Measurements from ENCODE around the gene TVP23A.
"Not testable (repeated sequence)": the region's sequence is repeated elsewhere in the genome, so short reads cannot be mapped to it uniquely, and the experiment has no call there.

Gene TVP23A

DNA sequence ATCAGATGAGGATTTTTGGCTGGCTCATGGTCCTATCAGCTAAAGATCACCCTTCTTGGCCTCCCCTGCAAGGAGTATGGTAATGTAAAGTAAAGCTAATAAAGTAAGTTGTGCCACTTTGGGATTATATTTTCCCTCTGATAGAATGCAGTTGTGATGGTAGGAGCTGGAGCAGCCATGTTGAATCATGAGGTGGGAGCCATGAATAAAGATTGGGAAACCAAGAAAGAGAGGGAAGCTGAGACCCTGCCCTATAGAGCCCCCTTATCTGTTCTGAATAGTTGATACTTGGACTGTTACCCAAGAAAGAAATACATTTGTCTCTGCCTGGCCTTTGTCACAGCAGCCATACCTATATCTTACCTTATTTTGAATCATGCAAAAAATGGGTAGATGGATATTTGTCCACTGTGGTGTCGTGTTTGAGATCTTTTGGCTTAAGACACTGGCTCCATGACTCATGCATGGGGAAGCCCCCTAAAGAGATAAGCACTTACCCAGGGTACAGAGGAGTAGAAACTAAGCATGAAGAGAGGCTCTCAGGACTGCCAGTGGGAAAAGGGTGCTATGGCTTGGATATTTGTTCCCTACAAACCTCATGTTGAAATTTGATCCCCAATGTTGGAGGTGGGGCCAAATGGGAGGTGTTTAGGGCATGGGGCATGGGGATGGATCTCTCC is 17.7 kb upstream of the TVP23A start:
- FAIRE-seq (no peak), DNase-seq (ENCODE audit: low spot score) (no peak)

GRCh38 chr16:10835281-10835931 is 16.8 kb upstream of the TVP23A start:
- DNase-seq (ENCODE audit: low spot score) (no peak), FAIRE-seq (no peak)

DNA sequence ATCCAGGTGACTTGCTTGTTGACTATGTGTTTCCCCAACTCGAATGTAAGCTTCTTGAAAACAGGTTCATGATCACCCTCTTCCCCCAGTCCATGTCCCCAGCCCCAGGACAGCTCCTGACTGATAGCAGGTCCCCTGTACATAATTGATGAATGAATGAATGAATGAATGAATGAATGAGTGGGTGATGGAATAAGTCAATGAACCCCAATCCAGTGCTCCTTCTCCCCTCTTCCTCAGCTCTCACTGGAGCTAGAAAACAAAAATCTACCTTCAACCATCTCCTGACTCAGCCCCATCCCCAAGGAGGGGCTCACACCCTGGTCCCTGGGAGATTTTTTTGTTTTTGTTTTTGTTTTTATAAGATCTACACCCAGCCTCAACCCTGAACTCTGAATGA is 16.2 kb upstream of the TVP23A start:
- no peak for FAIRE-seq
- DNase-seq (ENCODE audit: low spot score) = no peak

DNA sequence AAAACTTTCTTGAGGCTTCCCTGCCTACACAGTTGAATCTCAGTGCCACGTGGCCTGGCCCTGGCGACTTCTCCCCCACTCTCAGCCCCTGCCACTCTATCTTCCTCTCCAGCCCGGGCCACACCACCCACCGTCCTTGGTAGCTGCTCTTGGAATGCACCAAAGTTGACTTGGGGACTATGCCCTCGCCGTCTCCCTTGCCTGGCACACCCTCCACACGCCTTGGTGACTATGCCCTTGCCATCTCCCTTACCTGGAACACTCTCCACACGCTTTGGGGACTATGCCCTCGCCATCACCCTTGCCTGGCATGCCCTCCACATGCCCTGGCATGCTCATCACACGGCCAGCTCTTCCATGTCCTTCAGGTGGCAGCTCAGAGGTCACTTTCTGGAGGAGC is 15.5 kb upstream of the TVP23A start:
- DNase-seq (ENCODE audit: low spot score) (no peak), FAIRE-seq (no peak)

- DNase-seq (ENCODE audit: low spot score) (no peak), FAIRE-seq (no peak)
Observed at GRCh38 chr16:10833271-10833670, 14.7 kb upstream of the TVP23A start.

- FAIRE-seq (no peak), DNase-seq (ENCODE audit: low spot score) (no peak)
Observed at GRCh38 chr16:10831894-10832886, 13.6 kb upstream of the TVP23A start.

GRCh38 chr16:10830240-10830639 is 11.6 kb upstream of the TVP23A start:
- not testable (repeated sequence) for DNase-seq (ENCODE audit: low spot score); FAIRE-seq

GRCh38 chr16:10829390-10830098 is 10.9 kb upstream of the TVP23A start:
- FAIRE-seq = not testable (repeated sequence)

GRCh38 chr16:10828851-10829366 is 10.3 kb upstream of the TVP23A start:
- peak; percentile 31 for DNase-seq (ENCODE audit: low spot score)
- no peak for FAIRE-seq

More at GRCh38 chr16:10829390-10830098, 10.9 kb upstream of the TVP23A start:
- DNase-seq (ENCODE audit: low spot score) = not testable (repeated sequence)

DNA sequence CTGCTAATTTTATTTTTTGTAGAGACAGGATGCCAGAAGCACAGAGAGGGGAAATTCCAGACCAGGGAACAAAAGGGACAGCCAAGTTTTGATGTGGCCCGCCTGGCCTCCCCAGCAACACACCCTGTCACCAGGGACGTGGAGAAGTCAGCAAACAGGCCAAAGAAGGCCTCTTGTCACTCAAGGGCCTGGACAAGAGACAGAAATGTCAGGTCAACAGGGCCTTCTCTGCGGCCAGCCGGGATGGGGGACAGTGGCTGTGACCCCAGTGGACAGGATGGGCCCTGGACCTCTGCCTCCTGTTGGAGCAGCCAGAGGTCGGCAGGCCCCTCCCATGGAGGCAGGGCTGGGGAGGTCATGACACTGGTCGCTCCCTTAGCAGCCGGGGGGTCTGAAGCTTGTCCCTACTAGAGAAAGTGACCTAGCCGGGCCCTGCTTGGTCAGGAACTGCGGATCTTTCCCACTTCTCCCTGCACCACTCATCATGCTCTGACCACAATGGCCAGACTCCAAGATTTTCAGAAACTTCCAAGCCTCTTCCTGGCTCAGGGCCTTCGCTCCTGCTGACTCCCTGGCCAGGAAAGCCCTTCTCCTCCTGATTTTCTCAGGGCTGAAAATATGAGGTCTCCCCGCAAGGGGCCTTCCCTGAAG is 9.2 kb upstream of the TVP23A start:
- DNase-seq (ENCODE audit: low spot score) = peak; percentile 39

GRCh38 chr16:10824111-10824893 is 5.7 kb upstream of the TVP23A start:
- no peak for DNase-seq (ENCODE audit: low spot score)
- FAIRE-seq = no peak

More for the DNA sequence above, 9.2 kb upstream of the TVP23A start:
- FAIRE-seq = peak; percentile 71

DNA sequence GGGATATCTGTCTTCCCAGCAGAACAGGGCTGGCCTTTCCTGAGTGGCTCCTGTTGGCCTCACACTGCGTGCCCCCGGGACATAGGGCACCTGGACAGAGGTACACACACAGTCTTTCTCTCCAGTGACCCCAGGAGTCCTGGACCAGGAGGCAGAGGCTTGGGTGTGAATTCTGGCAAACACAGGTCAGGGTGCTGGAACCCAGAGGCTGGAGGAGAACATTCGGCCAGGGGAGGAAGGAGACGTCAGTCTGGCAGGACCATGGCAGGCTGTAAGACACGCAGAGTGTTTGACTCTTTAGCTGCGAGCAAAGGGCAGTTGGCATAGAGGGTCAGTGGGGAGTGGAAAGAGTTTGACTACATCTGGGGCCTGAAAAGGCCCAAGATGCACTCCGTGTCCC is 4.1 kb upstream of the TVP23A start:
- DNase-seq (ENCODE audit: low spot score) (no peak), FAIRE-seq (no peak)

- DNase-seq (ENCODE audit: low spot score) (no peak), FAIRE-seq (no peak)
Observed at GRCh38 chr16:10820546-10820945, 2.0 kb upstream of the TVP23A start.

- no peak for FAIRE-seq
Observed at GRCh38 chr16:10817514-10817913, 1.1 kb downstream of the TVP23A start.

GRCh38 chr16:10813099-10813455 is 5.5 kb downstream of the TVP23A start:
- DNase-seq (ENCODE audit: low spot score) (no peak), FAIRE-seq (no peak)

More at GRCh38 chr16:10817514-10817913, 1.1 kb downstream of the TVP23A start:
- no peak for DNase-seq (ENCODE audit: low spot score)

DNA sequence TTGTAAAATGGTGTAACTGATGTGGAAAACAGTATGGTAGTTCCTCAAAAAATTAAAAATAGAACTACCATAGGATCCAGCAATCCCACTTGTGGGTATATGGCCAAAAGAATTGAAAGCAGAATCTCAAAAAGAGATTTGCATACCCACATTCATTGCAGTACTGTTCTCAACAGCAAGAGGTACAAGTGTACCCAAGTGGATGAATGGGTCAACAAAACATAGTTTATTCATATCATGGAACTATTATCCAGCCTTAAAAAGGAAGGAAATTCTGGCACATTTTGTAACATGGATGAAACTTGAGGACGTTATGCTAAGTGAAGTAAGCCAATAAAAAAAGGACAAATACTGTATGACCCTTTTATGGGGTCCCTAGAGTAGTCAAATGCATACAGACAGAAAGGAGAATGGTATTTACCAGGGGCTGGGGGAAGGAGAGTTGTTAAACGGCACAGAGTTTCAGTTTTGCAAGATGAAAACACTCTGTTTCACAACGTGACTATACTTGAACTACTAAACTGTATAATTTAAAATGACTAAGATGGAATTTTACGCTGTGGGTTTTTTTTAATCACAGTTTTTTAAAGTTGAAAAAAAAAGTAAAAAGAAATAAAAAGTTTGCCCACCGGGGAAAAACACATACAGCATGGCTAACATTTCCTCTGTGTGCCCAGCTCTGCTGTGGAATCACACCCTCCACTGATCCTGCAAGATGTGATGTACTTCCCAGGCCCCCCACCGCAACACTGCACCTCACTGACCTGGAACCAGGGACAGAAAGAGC is 6.1 kb downstream of the TVP23A start:
- DNase-seq (ENCODE audit: low spot score) (no peak), FAIRE-seq (no peak)

DNA sequence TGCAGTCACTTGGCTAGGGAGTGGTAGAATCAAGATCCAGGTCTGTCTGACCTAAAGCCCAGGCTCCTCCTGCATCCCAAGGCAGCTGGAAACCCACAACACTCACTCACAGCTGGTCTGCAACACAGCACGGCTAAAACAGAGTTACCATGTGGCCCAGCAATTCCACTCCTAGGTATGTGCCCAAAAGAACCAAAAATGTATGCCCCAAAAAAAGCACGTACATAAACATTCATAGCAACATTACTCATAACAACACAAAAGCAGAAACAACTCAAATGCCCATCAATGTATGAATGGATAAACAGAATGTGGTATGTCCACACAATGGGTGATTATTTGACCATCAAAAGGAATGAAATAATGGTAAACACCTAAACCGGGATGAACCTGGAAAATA is 8.9 kb downstream of the TVP23A start:
- DNase-seq (ENCODE audit: low spot score) (no peak), FAIRE-seq (no peak)

- DNase-seq (ENCODE audit: low spot score) (no peak), FAIRE-seq (no peak)
Observed at GRCh38 chr16:10808850-10809249, 9.7 kb downstream of the TVP23A start.

DNA sequence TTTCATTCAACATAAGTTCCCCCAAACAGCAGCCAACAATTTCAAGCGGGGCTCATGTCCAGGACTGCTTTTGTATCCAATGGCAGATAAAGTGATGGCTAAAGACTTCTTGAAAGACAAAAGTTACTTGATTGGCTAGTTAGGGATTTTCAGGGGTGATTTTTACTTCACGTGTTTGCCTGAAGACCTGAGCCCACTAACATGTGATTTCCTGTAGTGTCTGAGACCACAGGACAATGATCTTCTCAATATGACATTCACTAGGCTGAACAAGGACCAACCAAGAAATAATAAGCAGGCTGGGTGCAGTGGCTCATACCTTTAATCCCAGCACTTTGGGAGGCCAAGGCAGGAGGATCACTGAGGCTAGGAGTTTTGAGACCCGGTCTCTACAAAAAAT is 10.4 kb downstream of the TVP23A start:
- FAIRE-seq = no peak

More for the DNA sequence above, 10.4 kb downstream of the TVP23A start:
- DNase-seq (ENCODE audit: low spot score) = no peak
